DND-41 (cell line): Measurements from ENCODE around the gene POLRMT.

Source experiments
- ATAC-seq: fragments of 200-7000 bp; cut with Tn5 transposase; 3 replicates; pipeline ENCODE4 v1.9.1; 2021; ENCODE audit warnings: low read depth; ENCODE audit not compliant: insufficient read depth
- DNase-seq: peaks from one replicate; pipeline ENCODE4 v3.0.0-alpha.2; 2020
- H2AFZ ChIP-seq: 2 replicates; pipeline ENCODE4 v1.6.0; 2012; ENCODE audit warnings: low read depth, low read length
- H3K27ac ChIP-seq: 2 replicates; pipeline ENCODE4 v1.5.1; 2012; ENCODE audit warnings: low read length, inconsistent platforms
- H3K27me3 ChIP-seq: fragments of 200-600 bp; sonication (generic); 2 replicates; pipeline ENCODE4 v1.6.0; 2012; ENCODE audit warnings: low read length, mild to moderate bottlenecking, inconsistent platforms; ENCODE audit not compliant: insufficient read depth, poor library complexity
- H3K36me3 ChIP-seq: 2 replicates; pipeline ENCODE4 v1.5.1; 2012; ENCODE audit warnings: low read length, inconsistent platforms; ENCODE audit not compliant: insufficient read depth
- H3K4me1 ChIP-seq: 2 replicates; pipeline ENCODE4 v1.5.1; 2012; ENCODE audit warnings: mild to moderate bottlenecking, low read length; ENCODE audit not compliant: insufficient read depth
- H3K4me2 ChIP-seq: 2 replicates; pipeline ENCODE4 v1.6.0; 2012; ENCODE audit warnings: mild to moderate bottlenecking, moderate library complexity, low read length, inconsistent platforms; ENCODE audit not compliant: insufficient read depth
- H3K4me3 ChIP-seq, 2 experiments: fragments of 200-600 bp in 1 of 2; shearing (Covaris generic) in 1 of 2; 2 replicates each; pipeline ENCODE4 v1.5.1; 2012 to 2016; ENCODE audit warnings: inconsistent platforms in 2 of 2, low read length in 2 of 2, mild to moderate bottlenecking in 2 of 2, low read depth in 1 of 2, moderate library complexity in 1 of 2
- H3K79me2 ChIP-seq: 2 replicates; pipeline ENCODE4 v1.6.0; 2012; ENCODE audit warnings: low read length, inconsistent platforms; ENCODE audit not compliant: insufficient read depth
- H3K9ac ChIP-seq: 2 replicates; pipeline ENCODE4 v1.6.0; 2012; ENCODE audit warnings: low read depth, mild to moderate bottlenecking, inconsistent platforms, low read length, moderate library complexity
- H3K9me3 ChIP-seq: 2 replicates; pipeline ENCODE4 v1.5.1; 2012; ENCODE audit warnings: low read length, moderate library complexity, mild to moderate bottlenecking, inconsistent platforms; ENCODE audit not compliant: insufficient read depth, severe bottlenecking
- H4K20me1 ChIP-seq: 2 replicates; pipeline ENCODE4 v1.6.0; 2012; ENCODE audit warnings: low read length; ENCODE audit not compliant: insufficient read depth
- EZH2 ChIP-seq: IDR thresholded peaks from 3 replicates; pipeline ENCODE4 v1.6.1; 2012; ENCODE audit warnings: borderline replicate concordance, low read depth, mild to moderate bottlenecking, moderate library complexity, low read length, inconsistent platforms; ENCODE audit not compliant: severe bottlenecking
- TF ChIP-seq, protein P1 (sequence below): IDR thresholded peaks from 2 replicates; pipeline ENCODE4 v1.5.1; 2012; ENCODE audit warnings: borderline replicate concordance, low read length, moderate library complexity, mild to moderate bottlenecking; ENCODE audit not compliant: poor library complexity, severe bottlenecking; ENCODE audit errors: extremely low read depth

Gene POLRMT

DNA sequence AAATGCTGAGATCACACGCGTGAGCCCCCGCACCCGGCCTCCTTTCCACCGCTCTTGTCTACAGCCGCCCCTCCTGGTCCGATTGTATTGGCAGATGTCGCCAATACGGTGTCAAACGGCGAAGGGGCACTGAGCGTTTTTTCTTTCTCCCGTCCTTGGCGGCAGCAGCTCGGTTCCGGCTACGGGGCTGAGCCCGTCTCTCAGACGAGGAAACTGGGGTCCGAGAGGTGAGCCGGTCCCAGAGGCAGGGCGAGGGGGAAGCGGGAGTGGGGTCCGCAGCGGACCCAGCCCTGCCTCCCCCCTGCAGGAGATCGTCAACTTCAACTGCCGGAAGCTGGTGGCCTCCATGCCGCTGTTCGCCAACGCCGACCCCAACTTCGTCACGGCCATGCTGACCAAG, 20.4 kb downstream of the POLRMT start:
- Histone ChIP-seq H3K9ac (no peak overlapping the region), H3K9me3 (no peaks in the 10 kb centered on the region), H3K36me3 (peaks cover 27% of the 10 kb centered on the region), H3K4me2 (no peak overlapping the region), H2AFZ (no peak overlapping the region), H3K27ac (no peak overlapping the region), H3K4me3 (no peak overlapping the region), H4K20me1 (peaks cover 3% of the 10 kb centered on the region; the same call in 1 of the 2 replicates), H3K79me2 (no peaks in the 10 kb centered on the region), H3K4me1 (peaks cover 24% of the 10 kb centered on the region), H3K27me3 (no peaks in the 10 kb centered on the region)
- TF ChIP-seq, protein P1, sequence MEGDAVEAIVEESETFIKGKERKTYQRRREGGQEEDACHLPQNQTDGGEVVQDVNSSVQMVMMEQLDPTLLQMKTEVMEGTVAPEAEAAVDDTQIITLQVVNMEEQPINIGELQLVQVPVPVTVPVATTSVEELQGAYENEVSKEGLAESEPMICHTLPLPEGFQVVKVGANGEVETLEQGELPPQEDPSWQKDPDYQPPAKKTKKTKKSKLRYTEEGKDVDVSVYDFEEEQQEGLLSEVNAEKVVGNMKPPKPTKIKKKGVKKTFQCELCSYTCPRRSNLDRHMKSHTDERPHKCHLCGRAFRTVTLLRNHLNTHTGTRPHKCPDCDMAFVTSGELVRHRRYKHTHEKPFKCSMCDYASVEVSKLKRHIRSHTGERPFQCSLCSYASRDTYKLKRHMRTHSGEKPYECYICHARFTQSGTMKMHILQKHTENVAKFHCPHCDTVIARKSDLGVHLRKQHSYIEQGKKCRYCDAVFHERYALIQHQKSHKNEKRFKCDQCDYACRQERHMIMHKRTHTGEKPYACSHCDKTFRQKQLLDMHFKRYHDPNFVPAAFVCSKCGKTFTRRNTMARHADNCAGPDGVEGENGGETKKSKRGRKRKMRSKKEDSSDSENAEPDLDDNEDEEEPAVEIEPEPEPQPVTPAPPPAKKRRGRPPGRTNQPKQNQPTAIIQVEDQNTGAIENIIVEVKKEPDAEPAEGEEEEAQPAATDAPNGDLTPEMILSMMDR, result no peak
- no peak for TF ChIP-seq EZH2
- DNase-seq (no peak), ATAC-seq (no peak)

- Histone ChIP-seq H3K4me1 (peaks cover 24% of the 10 kb centered on the region), H3K27ac (peak overlapping the region; percentile 82), H3K9me3 (no peaks in the 10 kb centered on the region), H3K36me3 (peaks cover 19% of the 10 kb centered on the region), H4K20me1 (0 out of 2 replicates have a peak, but pooled peaks cover 3% of the 10 kb centered on the region), H3K27me3 (no peaks in the 10 kb centered on the region), H3K9ac (peak overlapping the region; percentile 53), H3K4me2 (peak overlapping the region; percentile 73), H2AFZ (peak overlapping the region; percentile 74), H3K79me2 (no peaks in the 10 kb centered on the region), H3K4me3 (peak overlapping the region in 1 of 2 experiments; percentile 54; a peak in 3 of 4 replicates)
- ATAC-seq, result no peak
- DNase-seq, result no peak
- TF ChIP-seq EZH2, result no peak
- TF ChIP-seq, protein P1, result no peak
Measured at GRCh38 chr19:611481-611868, 21.9 kb downstream of the POLRMT start.

GRCh38 chr19:610801-611480, 22.4 kb downstream of the POLRMT start:
- Histone ChIP-seq H2AFZ (peak overlapping the region; percentile 74), H3K27ac (peak overlapping the region; percentile 82), H3K4me3 (peak overlapping the region; percentile 0 to 54; a peak in 3 of 4 replicates), H3K4me2 (peak overlapping the region; percentile 73), H3K4me1 (peaks cover 24% of the 10 kb centered on the region), H4K20me1 (0 out of 2 replicates have a peak, but pooled peaks cover 3% of the 10 kb centered on the region), H3K36me3 (peaks cover 19% of the 10 kb centered on the region), H3K27me3 (no peaks in the 10 kb centered on the region), H3K79me2 (no peaks in the 10 kb centered on the region), H3K9me3 (no peaks in the 10 kb centered on the region), H3K9ac (peak overlapping the region; percentile 53)
- DNase-seq (peak; percentile 79), ATAC-seq (peak; percentile 81)
- no peak for TF ChIP-seq EZH2
- TF ChIP-seq, protein P1, result no peak
